Liver (tissue), 3 donors: ENCODE results near the gene TBC1D5.

Experiments used
- GABPA ChIP-seq, 2 donors: IDR thresholded peaks in 1 of 2; conservative IDR thresholded peaks in 1 of 2; 2 replicates each; pipeline ENCODE4 v1.6.1; 2016; ENCODE audit warnings: antibody characterized with exemption in 2 of 2, mild to moderate bottlenecking in 1 of 2, moderate library complexity in 1 of 2
- JUND ChIP-seq, 2 donors: IDR thresholded peaks; 2 replicates each; pipeline ENCODE4 v1.6.1; 2016; ENCODE audit warnings: antibody characterized with exemption in 2 of 2
- SP1 ChIP-seq: IDR thresholded peaks from 2 replicates; pipeline ENCODE4 v1.6.1; 2018; ENCODE audit warnings: antibody characterized with exemption, mild to moderate bottlenecking
- TAF1 ChIP-seq: conservative IDR thresholded peaks from 2 replicates; pipeline ENCODE4 v1.6.1; 2016; ENCODE audit warnings: antibody characterized with exemption, mild to moderate bottlenecking
- YY1 ChIP-seq: IDR thresholded peaks from 2 replicates; pipeline ENCODE4 v1.6.1; 2016; ENCODE audit warnings: antibody characterized with exemption, mild to moderate bottlenecking
- TF ChIP-seq, protein P1 (sequence below): fragments of 150-350 bp; IDR thresholded peaks from 2 replicates; pipeline ENCODE4 v1.5.1; 2017; ENCODE audit warnings: improper control_type of control experiment, low read depth, low read length; ENCODE audit not compliant: missing input control
- TF ChIP-seq, protein P2 (sequence below): IDR thresholded peaks from 2 replicates; pipeline ENCODE4 v1.6.1; 2016; ENCODE audit warnings: antibody characterized with exemption
- TF ChIP-seq, protein P3 (sequence below): IDR thresholded peaks from 2 replicates; pipeline ENCODE4 v1.6.1; 2016; ENCODE audit warnings: antibody characterized with exemption
- TF ChIP-seq, protein P4 (sequence below): IDR thresholded peaks from 2 replicates; pipeline ENCODE4 v1.6.1; 2016; ENCODE audit warnings: antibody characterized with exemption, mild to moderate bottlenecking
- donor health status: healthy.
- donor health status: healthy.

DNA sequence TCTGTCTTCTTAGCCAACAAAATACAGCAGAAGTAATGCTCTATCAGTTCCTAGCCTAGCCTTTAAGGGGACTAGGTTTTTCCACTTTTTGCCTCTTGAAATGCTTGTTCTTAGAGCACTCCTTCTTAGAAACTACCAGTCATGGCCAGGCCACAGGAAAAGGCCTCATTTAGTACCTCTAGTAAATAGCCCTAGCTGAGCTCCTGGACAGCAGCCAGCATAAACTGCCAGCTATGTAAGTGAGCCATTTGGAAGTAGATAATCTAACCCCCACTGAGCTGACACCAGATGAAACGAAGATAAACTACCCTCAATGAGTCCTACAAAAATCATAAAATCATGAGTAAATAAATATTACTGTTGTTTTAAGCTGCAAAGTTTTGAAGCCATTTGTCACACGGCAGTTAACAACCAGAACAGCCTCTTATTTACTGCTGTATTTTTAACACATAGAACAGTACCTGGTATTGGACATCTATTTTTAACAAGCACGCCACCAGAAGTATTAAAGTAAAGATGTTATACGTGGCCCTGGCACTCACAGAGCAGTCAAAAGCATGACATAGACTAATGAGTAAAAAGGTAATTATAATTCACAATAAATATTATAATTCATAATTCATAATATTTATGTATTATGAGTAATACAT is 12.0 kb downstream of the TBC1D5 start:
- TF ChIP-seq, protein P1, sequence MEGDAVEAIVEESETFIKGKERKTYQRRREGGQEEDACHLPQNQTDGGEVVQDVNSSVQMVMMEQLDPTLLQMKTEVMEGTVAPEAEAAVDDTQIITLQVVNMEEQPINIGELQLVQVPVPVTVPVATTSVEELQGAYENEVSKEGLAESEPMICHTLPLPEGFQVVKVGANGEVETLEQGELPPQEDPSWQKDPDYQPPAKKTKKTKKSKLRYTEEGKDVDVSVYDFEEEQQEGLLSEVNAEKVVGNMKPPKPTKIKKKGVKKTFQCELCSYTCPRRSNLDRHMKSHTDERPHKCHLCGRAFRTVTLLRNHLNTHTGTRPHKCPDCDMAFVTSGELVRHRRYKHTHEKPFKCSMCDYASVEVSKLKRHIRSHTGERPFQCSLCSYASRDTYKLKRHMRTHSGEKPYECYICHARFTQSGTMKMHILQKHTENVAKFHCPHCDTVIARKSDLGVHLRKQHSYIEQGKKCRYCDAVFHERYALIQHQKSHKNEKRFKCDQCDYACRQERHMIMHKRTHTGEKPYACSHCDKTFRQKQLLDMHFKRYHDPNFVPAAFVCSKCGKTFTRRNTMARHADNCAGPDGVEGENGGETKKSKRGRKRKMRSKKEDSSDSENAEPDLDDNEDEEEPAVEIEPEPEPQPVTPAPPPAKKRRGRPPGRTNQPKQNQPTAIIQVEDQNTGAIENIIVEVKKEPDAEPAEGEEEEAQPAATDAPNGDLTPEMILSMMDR = no peak
- no peak for TF ChIP-seq SP1
- TF ChIP-seq, protein P2, sequence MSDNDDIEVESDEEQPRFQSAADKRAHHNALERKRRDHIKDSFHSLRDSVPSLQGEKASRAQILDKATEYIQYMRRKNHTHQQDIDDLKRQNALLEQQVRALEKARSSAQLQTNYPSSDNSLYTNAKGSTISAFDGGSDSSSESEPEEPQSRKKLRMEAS = no peak
- TF ChIP-seq YY1 = no peak
- TF ChIP-seq, protein P3, sequence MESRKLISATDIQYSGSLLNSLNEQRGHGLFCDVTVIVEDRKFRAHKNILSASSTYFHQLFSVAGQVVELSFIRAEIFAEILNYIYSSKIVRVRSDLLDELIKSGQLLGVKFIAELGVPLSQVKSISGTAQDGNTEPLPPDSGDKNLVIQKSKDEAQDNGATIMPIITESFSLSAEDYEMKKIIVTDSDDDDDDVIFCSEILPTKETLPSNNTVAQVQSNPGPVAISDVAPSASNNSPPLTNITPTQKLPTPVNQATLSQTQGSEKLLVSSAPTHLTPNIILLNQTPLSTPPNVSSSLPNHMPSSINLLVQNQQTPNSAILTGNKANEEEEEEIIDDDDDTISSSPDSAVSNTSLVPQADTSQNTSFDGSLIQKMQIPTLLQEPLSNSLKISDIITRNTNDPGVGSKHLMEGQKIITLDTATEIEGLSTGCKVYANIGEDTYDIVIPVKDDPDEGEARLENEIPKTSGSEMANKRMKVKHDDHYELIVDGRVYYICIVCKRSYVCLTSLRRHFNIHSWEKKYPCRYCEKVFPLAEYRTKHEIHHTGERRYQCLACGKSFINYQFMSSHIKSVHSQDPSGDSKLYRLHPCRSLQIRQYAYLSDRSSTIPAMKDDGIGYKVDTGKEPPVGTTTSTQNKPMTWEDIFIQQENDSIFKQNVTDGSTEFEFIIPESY = no peak
- no peak for TF ChIP-seq GABPA (IDR thresholded peaks at IDR 0.05 in 1 of 2, conservative IDR thresholded peaks at IDR 0.05 in 1 of 2)
- TF ChIP-seq, protein P4, sequence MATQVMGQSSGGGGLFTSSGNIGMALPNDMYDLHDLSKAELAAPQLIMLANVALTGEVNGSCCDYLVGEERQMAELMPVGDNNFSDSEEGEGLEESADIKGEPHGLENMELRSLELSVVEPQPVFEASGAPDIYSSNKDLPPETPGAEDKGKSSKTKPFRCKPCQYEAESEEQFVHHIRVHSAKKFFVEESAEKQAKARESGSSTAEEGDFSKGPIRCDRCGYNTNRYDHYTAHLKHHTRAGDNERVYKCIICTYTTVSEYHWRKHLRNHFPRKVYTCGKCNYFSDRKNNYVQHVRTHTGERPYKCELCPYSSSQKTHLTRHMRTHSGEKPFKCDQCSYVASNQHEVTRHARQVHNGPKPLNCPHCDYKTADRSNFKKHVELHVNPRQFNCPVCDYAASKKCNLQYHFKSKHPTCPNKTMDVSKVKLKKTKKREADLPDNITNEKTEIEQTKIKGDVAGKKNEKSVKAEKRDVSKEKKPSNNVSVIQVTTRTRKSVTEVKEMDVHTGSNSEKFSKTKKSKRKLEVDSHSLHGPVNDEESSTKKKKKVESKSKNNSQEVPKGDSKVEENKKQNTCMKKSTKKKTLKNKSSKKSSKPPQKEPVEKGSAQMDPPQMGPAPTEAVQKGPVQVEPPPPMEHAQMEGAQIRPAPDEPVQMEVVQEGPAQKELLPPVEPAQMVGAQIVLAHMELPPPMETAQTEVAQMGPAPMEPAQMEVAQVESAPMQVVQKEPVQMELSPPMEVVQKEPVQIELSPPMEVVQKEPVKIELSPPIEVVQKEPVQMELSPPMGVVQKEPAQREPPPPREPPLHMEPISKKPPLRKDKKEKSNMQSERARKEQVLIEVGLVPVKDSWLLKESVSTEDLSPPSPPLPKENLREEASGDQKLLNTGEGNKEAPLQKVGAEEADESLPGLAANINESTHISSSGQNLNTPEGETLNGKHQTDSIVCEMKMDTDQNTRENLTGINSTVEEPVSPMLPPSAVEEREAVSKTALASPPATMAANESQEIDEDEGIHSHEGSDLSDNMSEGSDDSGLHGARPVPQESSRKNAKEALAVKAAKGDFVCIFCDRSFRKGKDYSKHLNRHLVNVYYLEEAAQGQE = no peak
- no peak for TF ChIP-seq TAF1
- no peak for TF ChIP-seq JUND (IDR thresholded peaks at IDR 0.05)
